Measurements from ENCODE around the gene DEPDC5.
A peak's percentile ranks its signal among the peaks of the same experiment; 100 is the strongest.

DEPDC5 gene

GRCh38 chr22:31750365-31751284 lies 3.2 kb upstream of the DEPDC5 start:
- TF ChIP-seq, protein P1, sequence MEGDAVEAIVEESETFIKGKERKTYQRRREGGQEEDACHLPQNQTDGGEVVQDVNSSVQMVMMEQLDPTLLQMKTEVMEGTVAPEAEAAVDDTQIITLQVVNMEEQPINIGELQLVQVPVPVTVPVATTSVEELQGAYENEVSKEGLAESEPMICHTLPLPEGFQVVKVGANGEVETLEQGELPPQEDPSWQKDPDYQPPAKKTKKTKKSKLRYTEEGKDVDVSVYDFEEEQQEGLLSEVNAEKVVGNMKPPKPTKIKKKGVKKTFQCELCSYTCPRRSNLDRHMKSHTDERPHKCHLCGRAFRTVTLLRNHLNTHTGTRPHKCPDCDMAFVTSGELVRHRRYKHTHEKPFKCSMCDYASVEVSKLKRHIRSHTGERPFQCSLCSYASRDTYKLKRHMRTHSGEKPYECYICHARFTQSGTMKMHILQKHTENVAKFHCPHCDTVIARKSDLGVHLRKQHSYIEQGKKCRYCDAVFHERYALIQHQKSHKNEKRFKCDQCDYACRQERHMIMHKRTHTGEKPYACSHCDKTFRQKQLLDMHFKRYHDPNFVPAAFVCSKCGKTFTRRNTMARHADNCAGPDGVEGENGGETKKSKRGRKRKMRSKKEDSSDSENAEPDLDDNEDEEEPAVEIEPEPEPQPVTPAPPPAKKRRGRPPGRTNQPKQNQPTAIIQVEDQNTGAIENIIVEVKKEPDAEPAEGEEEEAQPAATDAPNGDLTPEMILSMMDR (IDR thresholded peaks at IDR 0.05; ENCODE audit: low read depth, low read length, poor library complexity, severe bottlenecking): no peak
- TF ChIP-seq EZH2phosphoT487 (IDR thresholded peaks at IDR 0.05; ENCODE audit: borderline replicate concordance, low read length): no peak
- H3K4me2 ChIP-seq (ENCODE audit: low read length): peak overlapping the region; percentile 77
- H3K9me2 ChIP-seq (replicated peaks; ENCODE audit: control insufficient read depth, low read length): no peaks in the 10 kb centered on the region
- H3K4me3 ChIP-seq (ENCODE audit: low read length): peak overlapping the region; percentile 80
- peaks cover 62% of the 10 kb centered on the region for H3K79me2 ChIP-seq (ENCODE audit: control insufficient read depth, low read length)
- peaks cover 16% of the 10 kb centered on the region for H3F3A ChIP-seq (ENCODE audit: control insufficient read depth, insufficient read depth)
- H3K4me1 ChIP-seq (ENCODE audit: control insufficient read depth, low read length): peaks cover 56% of the 10 kb centered on the region
- peaks cover 35% of the 10 kb centered on the region for H3K36me3 ChIP-seq (ENCODE audit: control insufficient read depth, low read length)
- H3K27ac ChIP-seq (ENCODE audit: low read depth, low read length): peak overlapping the region; percentile 56
- H3K9me3 ChIP-seq (ENCODE audit: control insufficient read depth, insufficient read depth, low read length): no peaks in the 10 kb centered on the region
- H4K20me1 ChIP-seq (ENCODE audit: control insufficient read depth, insufficient read depth, low read depth, low read length): no peaks in the 10 kb centered on the region
- no peaks in the 10 kb centered on the region for H3K27me3 ChIP-seq (ENCODE audit: control insufficient read depth, low read length)

GRCh38 chr22:31752096-31752847 lies 1.5 kb upstream of the DEPDC5 start:
- H3F3A ChIP-seq (ENCODE audit: control insufficient read depth, insufficient read depth): peaks cover 16% of the 10 kb centered on the region
- no peaks in the 10 kb centered on the region for H3K9me2 ChIP-seq (replicated peaks; ENCODE audit: control insufficient read depth, low read length)
- H3K9me3 ChIP-seq (ENCODE audit: control insufficient read depth, insufficient read depth, low read length): no peaks in the 10 kb centered on the region
- H3K36me3 ChIP-seq (ENCODE audit: control insufficient read depth, low read length): peaks cover 32% of the 10 kb centered on the region
- peak overlapping the region; percentile 92 for H3K27ac ChIP-seq (ENCODE audit: low read depth, low read length)
- H3K79me2 ChIP-seq (ENCODE audit: control insufficient read depth, low read length): peaks cover 57% of the 10 kb centered on the region
- peaks cover 68% of the 10 kb centered on the region for H3K4me1 ChIP-seq (ENCODE audit: control insufficient read depth, low read length)
- H3K27me3 ChIP-seq (ENCODE audit: control insufficient read depth, low read length): no peaks in the 10 kb centered on the region
- H4K20me1 ChIP-seq (ENCODE audit: control insufficient read depth, insufficient read depth, low read depth, low read length): no peaks in the 10 kb centered on the region
- H3K4me3 ChIP-seq (ENCODE audit: low read length): peak overlapping the region; percentile 87; the same call in 1 of the 2 replicates
- TF ChIP-seq, protein P1 (IDR thresholded peaks at IDR 0.05; ENCODE audit: low read depth, low read length, poor library complexity, severe bottlenecking): no peak
- no peak for TF ChIP-seq EZH2phosphoT487 (IDR thresholded peaks at IDR 0.05; ENCODE audit: borderline replicate concordance, low read length)
- peak overlapping the region; percentile 99 for H3K4me2 ChIP-seq (ENCODE audit: low read length)

DNA sequence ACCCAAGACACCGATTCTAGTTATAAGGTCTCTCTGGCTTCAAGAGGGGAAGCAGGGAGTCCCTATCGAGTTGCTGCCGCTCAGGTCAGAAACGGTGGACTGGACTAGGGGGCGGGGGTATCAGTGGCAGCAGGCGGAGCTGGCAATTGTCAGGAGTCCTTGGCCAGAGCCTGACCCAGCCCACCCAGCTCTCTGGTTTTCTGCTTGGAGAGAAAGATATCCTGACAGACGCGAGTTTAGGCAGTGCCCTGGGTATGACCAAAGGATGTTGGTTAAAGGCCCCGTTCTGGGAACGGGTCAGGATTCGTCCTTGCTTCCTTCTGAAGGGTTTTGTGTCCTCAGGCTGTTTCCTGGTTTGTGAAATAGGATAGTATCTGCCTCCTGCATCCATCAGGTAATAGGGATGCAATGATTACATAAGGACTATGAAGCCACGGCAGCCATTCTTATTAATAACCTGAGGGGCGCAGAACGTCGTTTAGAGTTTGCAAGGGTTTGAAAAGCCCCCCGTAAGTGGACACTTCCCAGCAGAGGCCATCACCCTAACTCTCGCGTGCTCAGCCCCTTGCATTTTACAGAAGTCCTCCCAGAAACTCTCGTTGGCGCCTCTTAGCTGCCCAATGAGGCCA lies 700 bp upstream of the DEPDC5 start:
- no peaks in the 10 kb centered on the region for H3K27me3 ChIP-seq (ENCODE audit: control insufficient read depth, low read length)
- peaks cover 53% of the 10 kb centered on the region for H3K79me2 ChIP-seq (ENCODE audit: control insufficient read depth, low read length)
- peaks cover 29% of the 10 kb centered on the region for H3K36me3 ChIP-seq (ENCODE audit: control insufficient read depth, low read length)
- TF ChIP-seq, protein P1 (IDR thresholded peaks at IDR 0.05; ENCODE audit: low read depth, low read length, poor library complexity, severe bottlenecking): no peak
- no peak for TF ChIP-seq EZH2phosphoT487 (IDR thresholded peaks at IDR 0.05; ENCODE audit: borderline replicate concordance, low read length)
- peaks cover 16% of the 10 kb centered on the region for H3F3A ChIP-seq (ENCODE audit: control insufficient read depth, insufficient read depth)
- H3K4me1 ChIP-seq (ENCODE audit: control insufficient read depth, low read length): peaks cover 61% of the 10 kb centered on the region
- no peaks in the 10 kb centered on the region for H3K9me3 ChIP-seq (ENCODE audit: control insufficient read depth, insufficient read depth, low read length)
- H3K9me2 ChIP-seq (replicated peaks; ENCODE audit: control insufficient read depth, low read length): no peaks in the 10 kb centered on the region
- no peaks in the 10 kb centered on the region for H4K20me1 ChIP-seq (ENCODE audit: control insufficient read depth, insufficient read depth, low read depth, low read length)
- peak overlapping the region; percentile 92 for H3K27ac ChIP-seq (ENCODE audit: low read depth, low read length)
- H3K4me3 ChIP-seq (ENCODE audit: low read length): peak overlapping the region; percentile 87
- H3K4me2 ChIP-seq (ENCODE audit: low read length): peak overlapping the region; percentile 99
